Fibroblast of mammary gland (primary cell): ENCODE data around the gene CDSN.
"Not testable (repeated sequence)": the region's sequence is repeated elsewhere in the genome, so short reads cannot be mapped to it uniquely, and the experiment has no call there.

Source experiments
- DNase-seq: peaks from one replicate; pipeline ENCODE4 v3.0.0-alpha.2; 2010; ENCODE audit warnings: low read depth
- H3K4me3 ChIP-seq: 2 replicates; pipeline ENCODE4 v1.5.1; 2011; ENCODE audit warnings: low read depth, mild to moderate bottlenecking, low read length, moderate library complexity; ENCODE audit not compliant: control insufficient read depth
- TF ChIP-seq, protein P1 (sequence below): conservative IDR thresholded peaks from 2 replicates; pipeline ENCODE4 v1.5.1; 2011; ENCODE audit warnings: low read depth, low read length, inconsistent platforms; ENCODE audit not compliant: control insufficient read depth, insufficient read depth

CDSN gene, protein sequence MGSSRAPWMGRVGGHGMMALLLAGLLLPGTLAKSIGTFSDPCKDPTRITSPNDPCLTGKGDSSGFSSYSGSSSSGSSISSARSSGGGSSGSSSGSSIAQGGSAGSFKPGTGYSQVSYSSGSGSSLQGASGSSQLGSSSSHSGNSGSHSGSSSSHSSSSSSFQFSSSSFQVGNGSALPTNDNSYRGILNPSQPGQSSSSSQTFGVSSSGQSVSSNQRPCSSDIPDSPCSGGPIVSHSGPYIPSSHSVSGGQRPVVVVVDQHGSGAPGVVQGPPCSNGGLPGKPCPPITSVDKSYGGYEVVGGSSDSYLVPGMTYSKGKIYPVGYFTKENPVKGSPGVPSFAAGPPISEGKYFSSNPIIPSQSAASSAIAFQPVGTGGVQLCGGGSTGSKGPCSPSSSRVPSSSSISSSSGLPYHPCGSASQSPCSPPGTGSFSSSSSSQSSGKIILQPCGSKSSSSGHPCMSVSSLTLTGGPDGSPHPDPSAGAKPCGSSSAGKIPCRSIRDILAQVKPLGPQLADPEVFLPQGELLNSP

DNA sequence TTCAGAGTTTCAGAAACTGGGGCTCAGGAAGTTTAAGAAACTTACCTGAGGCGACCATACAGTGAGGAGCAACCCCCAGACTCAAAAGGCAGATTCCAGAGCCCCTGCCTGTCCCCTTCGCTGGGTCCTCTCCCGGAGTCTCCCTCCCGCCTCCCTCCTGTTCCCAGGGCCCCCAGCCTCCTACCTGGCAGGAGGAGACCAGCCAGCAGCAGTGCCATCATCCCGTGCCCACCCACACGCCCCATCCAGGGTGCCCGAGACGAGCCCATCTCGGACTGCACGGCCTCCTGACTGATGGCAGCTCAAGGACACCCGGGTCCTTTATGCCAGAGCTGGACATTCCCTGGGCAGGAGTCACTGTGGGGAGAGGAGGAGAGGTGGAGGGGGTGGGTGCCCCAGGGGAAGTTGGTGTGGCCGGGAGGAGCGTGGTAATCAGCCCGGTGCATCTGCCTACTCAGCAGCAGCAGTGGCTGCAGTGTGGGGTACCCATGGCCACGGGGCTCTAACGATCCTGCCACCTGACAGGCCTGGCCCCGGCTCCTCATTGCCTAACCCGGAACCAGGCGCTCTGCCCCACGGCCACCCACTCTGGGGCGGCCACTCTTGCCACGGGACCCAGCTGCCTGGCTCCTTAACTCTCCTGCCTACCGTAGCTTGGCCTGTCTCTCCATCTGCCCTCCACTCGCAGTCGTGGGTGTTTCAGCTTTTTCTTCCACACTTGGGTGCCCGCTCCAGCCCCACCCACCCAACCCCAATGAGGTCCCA is at the start of gene CDSN:
CDSN (minus strand) TSS at position 296 of the 765 bp plus-strand sequence; CDS start at position 269, 27 bp downstream.
- no peak for DNase-seq
- TF ChIP-seq, protein P1, sequence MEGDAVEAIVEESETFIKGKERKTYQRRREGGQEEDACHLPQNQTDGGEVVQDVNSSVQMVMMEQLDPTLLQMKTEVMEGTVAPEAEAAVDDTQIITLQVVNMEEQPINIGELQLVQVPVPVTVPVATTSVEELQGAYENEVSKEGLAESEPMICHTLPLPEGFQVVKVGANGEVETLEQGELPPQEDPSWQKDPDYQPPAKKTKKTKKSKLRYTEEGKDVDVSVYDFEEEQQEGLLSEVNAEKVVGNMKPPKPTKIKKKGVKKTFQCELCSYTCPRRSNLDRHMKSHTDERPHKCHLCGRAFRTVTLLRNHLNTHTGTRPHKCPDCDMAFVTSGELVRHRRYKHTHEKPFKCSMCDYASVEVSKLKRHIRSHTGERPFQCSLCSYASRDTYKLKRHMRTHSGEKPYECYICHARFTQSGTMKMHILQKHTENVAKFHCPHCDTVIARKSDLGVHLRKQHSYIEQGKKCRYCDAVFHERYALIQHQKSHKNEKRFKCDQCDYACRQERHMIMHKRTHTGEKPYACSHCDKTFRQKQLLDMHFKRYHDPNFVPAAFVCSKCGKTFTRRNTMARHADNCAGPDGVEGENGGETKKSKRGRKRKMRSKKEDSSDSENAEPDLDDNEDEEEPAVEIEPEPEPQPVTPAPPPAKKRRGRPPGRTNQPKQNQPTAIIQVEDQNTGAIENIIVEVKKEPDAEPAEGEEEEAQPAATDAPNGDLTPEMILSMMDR, result no peak
- no peak within 1 kb of the TSS for H3K4me3 ChIP-seq

DNA sequence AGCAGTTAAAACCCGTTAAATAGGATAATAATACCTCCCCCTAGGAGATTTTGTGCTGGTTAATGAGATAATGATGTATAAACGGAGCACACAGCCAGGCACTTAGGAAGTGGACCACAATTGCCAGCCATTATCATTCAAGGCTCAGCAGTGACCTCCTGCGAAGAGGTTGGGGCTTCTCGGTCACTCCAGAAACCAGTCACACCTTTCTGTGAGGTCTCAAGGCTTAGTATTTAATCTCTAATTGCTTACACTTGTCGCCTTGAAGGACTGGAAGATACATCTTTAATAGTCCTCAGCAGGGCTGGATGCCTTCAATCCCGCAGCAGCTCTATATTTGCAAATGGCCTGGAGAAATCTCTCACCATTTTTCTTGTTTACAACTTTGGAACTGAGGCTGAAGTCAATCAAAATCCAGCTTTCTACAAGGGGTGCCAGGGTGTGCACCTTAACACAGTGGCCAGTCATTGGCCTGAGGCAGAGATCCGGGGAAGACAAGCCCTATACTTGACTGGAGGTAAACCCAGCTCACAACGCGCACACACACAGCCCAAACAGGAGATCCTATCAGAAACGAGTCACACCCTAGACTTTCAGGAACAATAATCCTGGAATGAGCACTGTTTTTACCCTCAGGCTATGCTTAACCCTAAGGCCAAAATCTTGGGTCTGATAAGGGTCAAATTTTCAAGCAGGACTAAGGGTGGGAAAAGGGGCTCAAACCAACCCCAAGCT is 49.0 kb upstream of the CDSN start:
- TF ChIP-seq, protein P1, result no peak

DNA sequence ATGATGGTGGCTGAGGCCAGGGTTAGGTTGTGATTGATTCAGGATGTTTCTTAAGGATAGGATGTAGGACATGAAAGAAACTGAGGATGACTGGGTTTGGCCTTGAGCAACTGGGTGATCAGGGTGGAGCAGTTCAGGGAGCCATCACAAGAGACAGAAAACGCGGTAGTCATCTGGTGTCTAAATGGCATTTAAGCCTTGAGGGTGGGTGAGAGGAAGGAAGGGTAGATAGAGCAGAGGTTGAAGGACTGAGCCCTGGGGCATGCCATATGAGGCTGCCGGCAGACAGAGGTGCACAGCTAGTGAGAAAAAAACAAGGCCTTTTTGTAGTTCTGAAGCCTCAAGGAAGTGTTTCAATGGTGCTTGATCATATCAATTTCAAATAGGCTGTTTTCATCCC is 48.4 kb upstream of the CDSN start:
- TF ChIP-seq, protein P1, result no peak
- DNase-seq, result no peak

More for the DNA sequence above, 49.0 kb upstream of the CDSN start:
- H3K4me3 ChIP-seq, result no peak overlapping the region
- DNase-seq, result no peak

DNA sequence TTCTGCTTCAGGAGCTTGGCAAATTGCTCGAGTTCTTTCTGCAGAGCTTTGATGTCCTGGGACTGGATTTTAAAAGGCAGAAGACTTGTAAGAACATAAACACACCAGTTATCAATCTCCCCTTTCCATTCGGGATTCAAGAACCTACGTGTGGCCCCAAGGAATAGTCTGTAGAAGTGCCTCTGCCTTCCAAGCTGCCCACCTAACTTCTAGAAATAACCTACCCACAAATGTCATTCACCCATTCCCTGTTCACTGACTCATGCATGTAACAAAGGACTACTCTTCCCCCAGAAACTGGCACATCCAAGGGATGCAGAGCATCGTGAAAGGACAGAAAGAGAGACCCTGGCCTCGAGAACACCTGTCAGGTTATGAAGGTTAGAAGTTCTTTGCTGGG is 45.7 kb upstream of the CDSN start:
- DNase-seq, result no peak
- TF ChIP-seq, protein P1, result no peak
- no peak overlapping the region for H3K4me3 ChIP-seq

More for the DNA sequence above, 48.4 kb upstream of the CDSN start:
- no peak overlapping the region for H3K4me3 ChIP-seq

DNA sequence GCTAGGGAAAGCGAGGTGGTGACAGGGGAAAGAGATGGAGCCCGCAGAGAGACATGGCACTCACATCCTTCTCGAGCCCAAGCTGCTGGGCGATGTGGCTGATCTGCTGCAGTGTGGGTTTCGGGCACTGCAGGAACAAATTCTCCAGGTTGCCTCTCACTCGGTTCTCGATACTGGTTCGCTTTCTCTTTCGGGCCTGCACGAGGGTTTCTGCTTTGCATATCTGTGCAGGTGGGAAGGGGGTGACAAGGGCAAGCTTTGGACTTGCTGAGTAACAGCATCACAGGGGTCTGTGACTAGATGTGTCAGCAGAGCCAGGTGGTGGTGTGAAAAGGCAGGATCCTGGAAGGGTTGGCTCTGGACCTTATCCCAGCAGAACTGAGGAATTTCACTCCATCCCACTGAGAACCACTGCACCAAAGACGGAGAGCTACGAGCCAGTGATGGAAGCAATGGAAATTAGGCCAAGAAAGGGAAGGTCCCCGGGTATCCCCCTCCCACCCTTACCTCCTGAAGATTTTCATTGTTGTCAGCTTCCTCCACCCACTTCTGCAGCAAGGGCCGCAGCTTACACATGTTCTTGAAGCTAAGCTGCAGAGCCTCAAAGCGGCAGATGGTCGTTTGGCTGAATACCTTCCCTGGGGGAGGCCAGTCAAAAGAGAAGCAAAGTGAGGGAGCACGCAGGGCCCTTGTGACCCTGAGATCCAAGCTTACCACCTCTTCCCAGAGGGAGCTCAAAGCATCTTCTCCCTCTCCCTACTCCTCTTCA is 45.0 kb upstream of the CDSN start:
- DNase-seq, H3K4me3 ChIP-seq: not testable (repeated sequence)

DNA sequence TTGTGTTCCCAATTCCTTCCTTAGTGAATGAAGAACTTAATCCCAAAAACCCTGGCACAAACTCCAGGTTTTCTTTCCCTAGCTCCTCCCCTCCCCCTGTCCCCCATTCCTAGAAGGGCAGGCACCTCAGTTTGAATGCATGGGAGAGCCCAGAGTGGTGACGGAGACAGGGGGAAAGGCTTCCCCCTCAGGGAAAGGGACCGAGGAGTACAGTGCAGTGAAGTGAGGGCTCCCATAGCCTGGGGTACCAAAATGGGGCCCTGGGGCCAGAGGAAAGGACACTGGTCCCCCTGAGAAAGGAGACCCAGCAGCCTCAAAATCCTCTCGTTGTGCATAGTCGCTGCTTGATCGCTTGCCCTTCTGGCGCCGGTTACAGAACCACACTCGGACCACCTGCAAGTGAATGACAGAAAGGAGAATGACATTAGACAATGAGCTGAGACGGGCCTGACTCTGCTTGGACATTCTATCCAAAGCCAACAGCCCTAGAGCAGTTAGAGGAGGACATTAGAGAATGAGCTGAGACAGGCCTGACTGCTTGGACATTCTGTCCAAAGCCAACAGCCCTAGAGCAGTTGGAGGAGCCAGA is 44.3 kb upstream of the CDSN start:
- not testable (repeated sequence) for H3K4me3 ChIP-seq, DNase-seq

DNA sequence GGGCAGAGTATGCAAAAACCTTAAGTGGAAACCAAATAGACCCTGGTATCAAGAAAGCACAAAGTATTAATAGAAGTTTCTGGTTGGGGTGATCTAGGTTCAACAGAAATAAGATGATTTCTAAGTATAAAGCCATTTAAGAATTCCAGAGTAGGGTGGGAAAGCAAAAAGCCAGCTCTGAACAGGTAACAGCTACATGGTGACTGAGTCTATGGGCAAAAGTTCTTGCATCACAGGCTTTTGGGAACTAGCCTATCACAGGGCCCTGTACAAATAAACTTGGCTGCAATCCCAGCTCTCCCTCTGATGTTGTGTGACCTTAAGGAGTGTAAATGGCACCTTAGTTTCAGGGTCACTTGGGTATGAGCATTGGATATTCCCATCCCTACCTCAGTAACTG is 43.7 kb upstream of the CDSN start:
- TF ChIP-seq, protein P1, result no peak
- peak; percentile 42 for DNase-seq
- H3K4me3 ChIP-seq, result no peak overlapping the region
